ENCODE measurements around the gene ALDH9A1.
"Not testable (repeated sequence)": the region's sequence is repeated elsewhere in the genome, so short reads cannot be mapped to it uniquely, and the experiment has no call there.

ALDH9A1 gene

GRCh38 chr1:165645654-165646366 lies 52.6 kb downstream of the ALDH9A1 start:
- peak; percentile 85 for DNase-seq (ENCODE audit: low spot score)

GRCh38 chr1:165644064-165644735 lies 54.2 kb downstream of the ALDH9A1 start:
- DNase-seq (ENCODE audit: low spot score): no peak

GRCh38 chr1:165641231-165641987 lies 57.0 kb downstream of the ALDH9A1 start:
- DNase-seq (ENCODE audit: low spot score): no peak

GRCh38 chr1:165639821-165640623 lies 58.3 kb downstream of the ALDH9A1 start:
- no peak for DNase-seq (ENCODE audit: low spot score)

- DNase-seq (ENCODE audit: low spot score): not testable (repeated sequence)
These were observed 60.2 kb downstream of the ALDH9A1 start for GRCh38 chr1:165638211-165638610.

GRCh38 chr1:165637427-165637826 lies 60.9 kb downstream of the ALDH9A1 start:
- no peak for DNase-seq (ENCODE audit: low spot score)

- DNase-seq (ENCODE audit: low spot score): no peak
These were observed 62.5 kb downstream of the ALDH9A1 start for GRCh38 chr1:165635823-165636222.

GRCh38 chr1:165635329-165635728 lies 63.0 kb downstream of the ALDH9A1 start:
- no peak for DNase-seq (ENCODE audit: low spot score)

- no peak for DNase-seq (ENCODE audit: low spot score)
These were observed 64.0 kb downstream of the ALDH9A1 start for GRCh38 chr1:165634154-165634921.

- no peak for DNase-seq (ENCODE audit: low spot score)
These were observed 64.7 kb downstream of the ALDH9A1 start for GRCh38 chr1:165633614-165634013.

GRCh38 chr1:165632491-165632890 lies 65.9 kb downstream of the ALDH9A1 start:
- DNase-seq (ENCODE audit: low spot score): no peak

GRCh38 chr1:165632152-165632469 lies 66.3 kb downstream of the ALDH9A1 start:
- DNase-seq (ENCODE audit: low spot score): no peak

- DNase-seq (ENCODE audit: low spot score): peak; percentile 76
These were observed 66.8 kb downstream of the ALDH9A1 start for GRCh38 chr1:165631342-165632151.

- DNase-seq (ENCODE audit: low spot score): peak; percentile 94
These were observed 67.6 kb downstream of the ALDH9A1 start, which contains the start of gene MGST3 for GRCh38 chr1:165630629-165631341. TSS of gene MGST3 (plus strand) at chr1:165631234. CDS start at chr1:165649848, 18,614 bp downstream.

- no peak for DNase-seq (ENCODE audit: low spot score)
These were observed 68.3 kb downstream of the ALDH9A1 start for GRCh38 chr1:165629848-165630628.

GRCh38 chr1:165629151-165629550 lies 69.2 kb downstream of the ALDH9A1 start:
- no peak for DNase-seq (ENCODE audit: low spot score)

GRCh38 chr1:165628147-165628822 lies 70.1 kb downstream of the ALDH9A1 start:
- DNase-seq (ENCODE audit: low spot score): no peak

- no peak for DNase-seq (ENCODE audit: low spot score)
These were observed 73.9 kb downstream of the ALDH9A1 start for GRCh38 chr1:165624441-165624840.

All from LoVo (cell line).